HG03045 (cell line): ENCODE measurements around the gene ATAD3C.
"Not testable (repeated sequence)": the region's sequence is repeated elsewhere in the genome, so short reads cannot be mapped to it uniquely, and the experiment has no call there.

ENCODE experiments used
- ATAC-seq: cut with Tn5 transposase; IDR thresholded peaks from one replicate; pipeline ENCODE4 v1.9.1; 2021; ENCODE audit warnings: mild to moderate bottlenecking, moderate library complexity; ENCODE audit not compliant: unreplicated experiment

ATAD3C gene

DNA sequence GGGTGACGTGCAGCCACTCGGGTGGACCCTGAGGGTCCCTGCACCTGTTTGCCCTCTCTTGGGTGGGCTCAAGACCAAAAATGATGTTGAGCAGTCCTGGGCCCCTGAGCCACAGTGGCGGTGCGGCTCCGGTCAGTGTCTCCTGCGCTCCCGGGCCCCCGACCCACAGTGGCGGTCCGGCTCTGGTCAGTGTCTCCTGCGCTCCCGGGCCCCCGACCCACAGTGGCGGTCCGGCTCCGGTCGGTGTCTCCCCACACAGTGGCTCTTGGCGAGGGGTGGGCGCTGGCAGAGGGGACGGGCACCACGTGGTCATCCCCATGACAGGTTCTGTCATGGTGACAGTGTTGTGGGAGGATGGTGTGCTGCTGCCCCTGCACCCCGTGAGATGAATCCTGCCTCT, 44.8 kb downstream of the ATAD3C start:
- not testable (repeated sequence) for ATAC-seq

DNA sequence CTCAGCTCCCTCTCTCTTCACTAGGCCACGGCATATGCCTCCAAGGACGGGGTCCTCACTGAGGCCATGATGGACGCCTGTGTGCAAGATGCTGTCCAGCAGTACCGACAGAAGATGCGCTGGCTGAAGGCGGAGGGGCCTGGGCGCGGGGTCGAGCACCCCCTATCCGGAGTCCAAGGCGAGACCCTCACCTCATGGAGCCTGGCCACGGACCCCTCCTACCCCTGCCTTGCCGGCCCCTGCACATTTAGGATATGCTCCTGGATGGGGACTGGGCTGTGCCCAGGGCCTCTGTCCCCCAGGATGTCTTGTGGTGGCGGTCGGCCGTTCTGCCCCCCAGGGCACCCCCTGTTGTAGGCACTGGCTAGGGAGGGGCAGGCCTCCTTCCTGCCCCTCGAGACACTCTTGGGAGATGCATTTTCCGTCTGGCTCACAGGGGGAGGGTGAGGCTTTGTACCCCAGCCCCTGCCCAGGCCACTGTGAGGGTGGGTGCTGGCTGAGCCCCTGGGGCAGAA, 46.0 kb downstream of the ATAD3C start:
- not testable (repeated sequence) for ATAC-seq

DNA sequence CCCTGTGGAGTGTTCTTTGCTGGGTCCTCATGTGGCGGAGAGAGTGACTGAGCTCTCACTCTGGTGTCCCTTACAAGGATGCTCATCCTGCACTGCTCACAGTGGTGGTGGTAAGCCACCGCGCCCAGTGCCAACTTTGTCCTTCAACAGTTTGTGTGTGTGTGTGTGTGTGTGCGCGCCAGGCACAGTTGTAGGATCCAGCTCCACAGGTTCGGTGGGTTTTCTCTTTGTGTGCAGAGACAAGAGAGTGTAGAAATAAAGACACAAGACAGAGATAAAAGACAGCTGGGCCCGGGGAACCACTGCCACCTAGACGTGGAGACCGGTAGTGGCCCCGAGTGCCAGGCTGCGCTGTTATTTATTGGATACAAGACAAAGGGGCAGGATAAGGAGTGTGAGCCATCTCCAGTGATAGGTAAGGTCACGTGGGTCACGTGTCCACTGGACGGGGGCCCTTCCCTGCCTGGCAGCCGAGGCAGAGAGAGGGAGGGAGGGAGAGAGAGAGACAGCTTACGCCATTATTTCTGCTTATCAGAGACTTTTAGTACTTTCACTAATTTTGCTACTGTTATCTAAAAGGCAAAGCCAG, 55.4 kb downstream of the ATAD3C start:
- ATAC-seq, result not testable (repeated sequence)

DNA sequence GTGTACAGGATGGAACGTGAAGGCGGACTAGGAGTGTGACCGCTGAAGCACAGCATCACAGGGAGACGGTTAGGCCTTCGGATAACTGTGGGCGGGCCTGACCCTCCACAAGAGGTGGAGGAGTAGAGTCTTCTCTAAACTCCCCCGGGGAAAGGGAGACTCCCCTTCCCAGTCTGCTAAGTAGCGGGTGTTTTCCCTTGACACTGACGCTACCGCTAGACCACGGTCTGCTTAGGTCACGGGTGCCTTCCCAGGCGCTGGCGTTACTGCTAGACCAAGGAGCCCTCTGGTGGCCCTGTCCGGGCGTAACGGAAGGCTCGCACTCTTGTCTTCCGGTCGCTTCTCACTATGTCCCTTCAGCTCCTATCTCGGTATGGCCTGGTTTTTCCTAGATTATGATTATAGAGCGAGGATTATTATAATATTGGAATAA, 55.9 kb downstream of the ATAD3C start:
- ATAC-seq, result not testable (repeated sequence)

DNA sequence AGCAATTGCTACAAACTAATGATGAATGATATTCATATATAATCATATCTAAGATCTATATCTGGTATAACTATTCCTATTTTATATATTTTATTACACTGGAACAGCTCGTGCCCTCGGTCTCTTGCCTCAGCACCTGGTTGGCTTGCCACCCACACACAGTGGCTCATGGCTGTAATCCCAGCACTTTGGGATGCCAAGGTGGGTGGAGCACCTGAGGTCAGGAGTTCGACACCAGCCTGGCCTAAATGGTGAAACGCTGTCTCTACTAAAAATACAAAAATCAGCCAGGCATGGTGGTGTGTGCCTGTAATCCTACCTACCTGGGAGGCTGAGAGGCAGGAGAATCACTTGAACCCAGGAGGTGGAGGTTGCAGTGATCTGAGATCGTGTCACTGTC, 56.3 kb downstream of the ATAD3C start:
- ATAC-seq, result not testable (repeated sequence)

DNA sequence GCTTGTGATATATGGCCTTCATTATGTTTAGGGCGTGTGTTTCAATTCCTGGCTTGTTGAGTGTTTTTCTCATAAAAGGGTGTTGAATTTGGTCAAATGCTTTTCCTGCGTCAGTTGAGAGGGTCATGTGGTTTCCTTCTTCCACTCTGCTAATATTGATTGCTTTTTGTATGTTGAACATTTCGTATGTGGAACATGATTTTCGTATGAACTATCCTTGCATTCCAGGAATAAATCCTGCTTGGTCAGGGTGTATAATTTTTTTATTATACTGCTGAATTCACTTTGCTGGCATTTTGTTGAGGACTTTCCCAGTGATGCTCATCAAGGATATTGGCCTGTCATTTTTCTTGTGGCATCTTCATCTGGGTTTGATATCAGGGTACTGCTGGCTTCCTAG, 57.8 kb downstream of the ATAD3C start:
- no peak for ATAC-seq

DNA sequence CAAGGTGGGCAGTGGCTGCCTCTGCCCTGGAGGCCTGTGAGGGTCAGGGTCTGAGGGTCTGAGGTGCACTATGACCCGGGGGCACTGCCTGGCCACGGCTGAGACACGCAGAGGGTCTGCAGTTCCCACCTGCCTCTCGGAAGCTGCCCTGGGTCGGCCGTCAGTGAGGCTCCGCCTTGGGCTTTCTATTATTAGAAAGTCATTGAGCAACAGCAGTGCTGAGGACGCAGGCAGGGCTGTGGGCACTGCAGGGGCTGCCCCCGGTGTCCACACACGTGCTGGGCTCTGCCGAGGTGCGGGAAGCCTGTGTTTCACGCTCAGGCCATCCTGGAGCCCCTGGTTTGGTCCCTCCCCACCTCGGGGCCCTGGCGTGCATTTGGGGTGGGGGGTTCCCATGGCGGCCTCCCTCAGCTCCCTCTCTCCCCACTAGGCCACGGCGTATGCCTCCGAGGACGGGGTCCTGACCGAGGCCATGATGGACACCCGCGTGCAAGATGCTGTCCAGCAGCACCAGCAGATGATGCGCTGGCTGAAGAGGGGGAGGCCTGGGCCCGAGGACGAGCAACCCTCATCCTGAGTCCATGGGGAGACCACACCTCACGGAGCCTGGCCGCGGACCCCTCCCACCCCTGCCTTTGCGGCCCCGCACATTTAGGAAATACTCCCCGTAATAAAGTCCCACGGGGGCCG, 59.4 kb downstream of the ATAD3C start:
- not testable (repeated sequence) for ATAC-seq

DNA sequence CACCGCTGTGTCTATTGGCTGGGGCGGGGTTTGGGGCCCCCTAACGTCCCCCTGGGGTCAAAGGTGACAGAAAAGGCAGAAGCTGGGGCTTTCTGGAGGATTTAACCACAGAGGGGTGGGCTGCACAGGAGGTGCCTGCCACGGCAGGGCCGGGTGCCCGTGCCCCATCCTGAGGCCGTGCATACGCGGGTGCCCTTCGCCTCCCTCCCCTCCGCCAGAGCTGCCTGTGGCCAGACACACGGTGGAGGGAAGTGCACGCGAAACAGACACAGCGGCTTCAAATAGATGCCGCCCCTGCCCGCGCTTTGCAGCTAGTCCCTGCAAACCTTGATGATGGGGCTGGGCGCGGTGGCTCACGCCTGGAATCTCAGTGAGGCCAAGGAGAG, 60.0 kb downstream of the ATAD3C start:
- not testable (repeated sequence) for ATAC-seq

DNA sequence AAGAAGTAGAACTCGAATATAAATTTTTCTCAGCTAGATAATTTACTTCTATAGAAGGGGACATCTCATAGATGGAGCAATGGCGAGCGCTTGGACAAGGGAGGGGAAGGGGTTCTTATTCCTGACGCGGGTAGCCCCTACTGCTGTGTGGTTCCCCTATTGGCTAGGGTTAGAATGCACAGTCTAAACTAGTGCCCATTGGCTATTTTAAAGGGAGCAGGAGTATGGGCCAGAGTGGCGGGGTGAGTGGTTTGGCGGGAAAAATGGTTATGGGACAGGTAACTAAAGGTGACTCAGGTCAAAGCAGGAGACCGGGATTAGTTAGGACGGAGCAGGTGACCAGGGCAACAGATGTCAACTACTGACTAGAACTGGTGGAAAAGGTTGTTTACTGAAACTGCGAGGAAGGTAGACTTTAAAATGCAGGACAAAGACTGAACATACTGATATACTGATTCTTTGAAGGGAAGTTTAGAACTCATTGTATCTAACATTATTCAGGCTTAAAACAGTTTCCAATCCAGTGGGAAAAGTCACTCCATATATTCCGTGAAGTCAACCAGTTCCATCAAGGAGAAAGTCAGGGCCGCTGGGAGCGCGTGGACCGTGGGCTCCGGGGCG, 61.5 kb downstream of the ATAD3C start:
- ATAC-seq, result no peak

DNA sequence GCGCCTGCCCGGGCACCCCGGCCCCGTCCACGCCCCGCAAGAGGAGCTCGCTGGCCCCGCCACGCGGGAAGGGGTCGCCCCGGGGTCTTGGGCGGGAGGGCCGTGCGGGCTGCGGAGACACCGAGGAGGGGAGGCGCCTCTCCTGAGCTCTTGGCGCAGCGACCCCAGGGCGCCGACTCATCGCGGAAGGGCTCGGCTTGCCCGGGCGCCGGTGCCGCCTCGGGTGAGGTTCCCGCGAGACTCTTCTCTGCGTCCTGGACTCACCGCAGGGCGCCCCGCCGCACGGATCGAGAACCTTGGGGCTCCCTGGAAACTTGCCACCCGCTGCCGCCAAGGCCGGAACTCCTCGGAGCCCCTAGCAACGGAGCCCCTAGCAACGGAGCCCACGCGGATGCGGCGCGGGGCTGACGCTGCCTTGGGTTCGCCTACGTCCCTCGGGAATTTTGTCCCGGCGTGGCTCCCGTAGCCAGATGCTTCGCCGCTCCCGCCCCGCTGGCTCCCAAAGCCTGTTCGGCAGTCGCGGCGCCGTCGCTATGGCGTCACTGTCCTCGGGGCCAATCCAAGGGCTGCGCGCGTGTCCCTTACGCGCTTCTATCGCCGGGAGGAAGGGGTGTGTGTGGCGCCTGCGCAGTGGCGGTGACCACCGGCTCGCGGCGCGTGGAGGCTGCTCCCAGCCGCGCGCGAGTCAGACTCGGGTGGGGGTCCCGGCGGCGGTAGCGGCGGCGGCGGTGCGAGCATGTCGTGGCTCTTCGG, 62.2 kb downstream of the ATAD3C start, which contains the start of gene ATAD3A:
TSS of gene ATAD3A (plus strand) at position 630 of the 753 bp plus-strand sequence. CDS start at position 737, 107 bp downstream.
- peak; percentile 85 for ATAC-seq

DNA sequence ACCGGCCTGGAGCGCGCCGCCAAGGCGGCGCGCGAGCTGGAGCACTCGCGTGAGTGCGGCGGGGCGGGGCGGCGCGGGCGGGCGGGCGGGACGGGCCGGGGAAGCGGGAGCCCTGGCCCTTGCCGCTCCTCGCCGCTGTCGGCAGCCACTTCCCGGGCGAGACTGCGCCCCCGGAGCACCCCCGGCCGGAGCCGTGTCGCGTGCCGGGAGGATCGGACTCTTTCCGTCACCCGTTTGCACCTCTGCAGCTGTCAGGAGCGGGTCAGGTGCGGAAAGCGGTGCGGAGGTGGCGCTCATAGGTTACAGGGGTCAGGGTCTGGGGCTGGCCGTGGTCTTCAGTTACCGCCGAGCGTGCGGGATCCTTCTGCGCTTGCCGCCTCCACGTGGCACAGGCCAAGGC, 62.9 kb downstream of the ATAD3C start:
- not testable (repeated sequence) for ATAC-seq

DNA sequence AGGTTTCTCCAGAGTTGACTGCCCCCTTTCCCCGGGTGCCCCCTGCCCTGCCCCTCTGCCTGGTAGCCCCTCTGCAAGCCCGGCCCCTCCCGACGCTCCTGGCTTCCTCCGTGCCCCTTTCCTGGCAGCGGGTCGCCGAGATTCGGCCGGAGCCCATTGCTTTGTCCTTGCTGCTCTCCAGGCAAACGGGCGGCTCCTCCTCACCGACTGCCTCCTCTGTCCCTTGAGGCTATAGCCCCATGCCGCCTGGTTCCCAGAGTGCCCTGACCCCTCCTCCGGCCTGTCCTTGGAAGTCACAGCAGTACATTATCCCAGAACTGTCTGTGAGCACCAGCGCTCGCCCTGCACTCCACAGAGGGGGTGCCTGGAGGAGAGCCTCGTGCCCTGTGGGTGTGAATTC, 64.2 kb downstream of the ATAD3C start:
- ATAC-seq, result not testable (repeated sequence)

DNA sequence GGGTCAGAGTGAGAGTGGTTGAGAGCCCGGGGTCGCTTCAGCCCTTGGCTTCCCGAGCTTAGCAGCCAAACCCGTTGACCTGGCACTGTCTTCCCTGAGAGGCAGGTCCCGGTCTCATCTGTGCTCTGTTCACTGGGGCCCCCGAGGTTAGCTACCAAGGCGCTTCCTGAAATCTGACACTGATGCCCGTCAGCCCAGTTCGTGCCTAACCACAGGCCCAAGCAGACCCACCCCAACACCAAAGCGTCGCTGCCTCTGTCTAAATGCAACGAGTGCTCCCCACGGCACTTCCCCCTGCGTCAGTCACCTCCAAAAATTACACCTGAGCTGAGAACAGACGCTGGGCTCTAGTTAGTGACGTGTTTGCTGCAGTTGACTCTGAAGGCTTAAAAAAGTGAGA, 64.9 kb downstream of the ATAD3C start:
- ATAC-seq, result not testable (repeated sequence)

DNA sequence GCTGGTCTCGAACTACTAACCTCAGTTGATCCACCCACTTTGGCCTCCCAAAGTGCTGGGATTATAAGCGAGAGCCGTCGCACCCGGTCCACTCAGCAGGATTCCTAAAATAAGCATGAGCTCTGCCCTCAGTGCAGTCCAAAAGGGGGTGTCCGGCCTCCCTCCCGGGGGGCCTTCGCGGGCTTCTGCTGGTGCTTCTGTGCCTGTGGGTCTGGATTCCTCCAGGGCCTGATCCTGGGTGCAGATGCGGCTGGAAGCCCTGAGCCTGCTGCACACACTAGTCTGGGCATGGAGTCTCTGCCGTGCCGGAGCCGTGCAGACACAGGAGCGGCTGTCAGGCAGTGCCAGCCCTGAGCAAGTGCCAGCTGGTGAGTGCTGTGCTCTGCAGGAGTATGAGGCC, 67.4 kb downstream of the ATAD3C start:
- not testable (repeated sequence) for ATAC-seq

DNA sequence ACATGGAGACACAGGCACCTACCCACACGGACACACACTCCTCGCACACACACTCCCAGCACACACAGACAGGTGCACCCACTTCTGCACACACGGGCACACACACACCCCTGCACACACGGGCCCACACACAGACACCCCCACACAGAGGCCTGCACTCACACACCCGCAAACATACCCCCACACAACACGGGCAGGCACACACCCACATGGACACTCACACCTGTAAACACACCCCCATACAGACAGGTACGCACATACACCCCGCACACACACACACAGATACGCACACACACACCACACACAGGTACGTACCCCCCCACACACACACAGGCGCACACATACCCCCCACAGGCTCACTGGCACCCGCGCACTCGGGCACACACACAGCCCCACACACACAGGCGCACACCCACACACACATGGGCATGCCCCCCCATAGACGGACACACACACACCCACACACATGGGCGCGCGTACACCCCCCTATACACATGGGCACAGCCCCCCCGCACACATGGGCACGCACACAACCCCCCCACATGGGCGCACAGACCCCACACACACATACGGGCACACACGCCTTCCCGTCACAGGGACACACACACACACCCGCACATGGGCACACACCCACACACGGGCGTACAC, 68.6 kb downstream of the ATAD3C start:
- ATAC-seq, result no peak

DNA sequence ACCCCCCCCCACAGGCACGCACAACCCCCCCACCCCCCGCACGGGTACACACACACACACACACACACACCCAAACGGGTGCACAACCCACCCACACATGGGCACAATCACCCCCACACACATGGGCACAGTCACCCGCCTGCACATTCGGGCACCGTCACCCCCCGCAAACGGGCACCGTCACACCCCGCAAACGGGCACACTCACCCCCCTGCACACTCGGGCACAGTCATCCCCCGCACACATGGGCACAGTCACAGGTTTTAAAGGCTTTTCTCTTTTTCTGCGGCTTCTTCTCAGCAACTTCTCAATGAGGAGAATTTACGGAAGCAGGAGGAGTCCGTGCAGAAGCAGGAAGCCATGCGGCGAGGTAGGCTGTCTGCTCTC, 69.1 kb downstream of the ATAD3C start:
- not testable (repeated sequence) for ATAC-seq
